GM19043 (cell line): ENCODE measurements around the gene KPNA5.
A peak's percentile ranks its signal among the peaks of the same experiment; 100 is the strongest.
"Not testable (repeated sequence)": the region's sequence is repeated elsewhere in the genome, so short reads cannot be mapped to it uniquely, and the experiment has no call there.

Experiments used
- ATAC-seq: cut with Tn5 transposase; IDR thresholded peaks from one replicate; pipeline ENCODE4 v1.9.1; 2021; ENCODE audit warnings: low read depth; ENCODE audit not compliant: unreplicated experiment

Gene KPNA5

GRCh38 chr6:116680880-116681672 lies at the start of gene KPNA5:
Gene KPNA5 (plus strand): TSS chr6:116681211. CDS start chr6:116681335, 124 bp downstream.
- peak; percentile 91 for ATAC-seq

GRCh38 chr6:116631379-116631990 lies 49.5 kb upstream of the KPNA5 start:
- ATAC-seq = peak; percentile 65

GRCh38 chr6:116633685-116634084 lies 47.3 kb upstream of the KPNA5 start:
- ATAC-seq = peak; percentile 40

GRCh38 chr6:116648156-116648555 lies 32.9 kb upstream of the KPNA5 start:
- no peak for ATAC-seq

GRCh38 chr6:116649129-116649528 lies 31.9 kb upstream of the KPNA5 start:
- no peak for ATAC-seq

GRCh38 chr6:116651916-116652315 lies 29.1 kb upstream of the KPNA5 start:
- no peak for ATAC-seq

- no peak for ATAC-seq
Observed at GRCh38 chr6:116661594-116661993, 19.4 kb upstream of the KPNA5 start.

GRCh38 chr6:116662202-116662601 lies 18.8 kb upstream of the KPNA5 start:
- no peak for ATAC-seq

GRCh38 chr6:116663308-116663707 lies 17.7 kb upstream of the KPNA5 start:
- ATAC-seq = no peak

GRCh38 chr6:116664169-116664568 lies 16.8 kb upstream of the KPNA5 start:
- not testable (repeated sequence) for ATAC-seq

GRCh38 chr6:116665464-116665863 lies 15.5 kb upstream of the KPNA5 start:
- no peak for ATAC-seq

- ATAC-seq = peak; percentile 37
Observed at GRCh38 chr6:116666869-116667268, 14.1 kb upstream of the KPNA5 start.

- peak; percentile 32 for ATAC-seq
Observed at GRCh38 chr6:116667623-116668022, 13.4 kb upstream of the KPNA5 start.

GRCh38 chr6:116672306-116672705 lies 8.7 kb upstream of the KPNA5 start:
- no peak for ATAC-seq

GRCh38 chr6:116676021-116676420 lies 5.0 kb upstream of the KPNA5 start:
- ATAC-seq = no peak

GRCh38 chr6:116682334-116682712 lies 1.3 kb downstream of the KPNA5 start:
- peak; percentile 28 for ATAC-seq

GRCh38 chr6:116685437-116685993 lies 4.5 kb downstream of the KPNA5 start:
- ATAC-seq = no peak

- not testable (repeated sequence) for ATAC-seq
Observed at GRCh38 chr6:116686475-116687101, 5.6 kb downstream of the KPNA5 start.

GRCh38 chr6:116691154-116691553 lies 10.1 kb downstream of the KPNA5 start:
- no peak for ATAC-seq

- not testable (repeated sequence) for ATAC-seq
Observed at GRCh38 chr6:116692873-116693272, 11.9 kb downstream of the KPNA5 start.

- ATAC-seq = not testable (repeated sequence)
Observed at GRCh38 chr6:116693275-116693674, 12.3 kb downstream of the KPNA5 start.
